Measurements from ENCODE around the gene BTAF1. TPM values are rescaled to one million over a fixed set of nuclear protein-coding genes. Genes with fewer than 3 reads are reported as not detected.

The BTAF1 gene
- total RNA-seq, 1 donor from 2014 or later, result 24.2 TPM

GRCh38 chr10:92047215-92047614, 123.6 kb downstream of the BTAF1 start:
- DNase-seq (ENCODE audit: low spot score), result no peak

DNA sequence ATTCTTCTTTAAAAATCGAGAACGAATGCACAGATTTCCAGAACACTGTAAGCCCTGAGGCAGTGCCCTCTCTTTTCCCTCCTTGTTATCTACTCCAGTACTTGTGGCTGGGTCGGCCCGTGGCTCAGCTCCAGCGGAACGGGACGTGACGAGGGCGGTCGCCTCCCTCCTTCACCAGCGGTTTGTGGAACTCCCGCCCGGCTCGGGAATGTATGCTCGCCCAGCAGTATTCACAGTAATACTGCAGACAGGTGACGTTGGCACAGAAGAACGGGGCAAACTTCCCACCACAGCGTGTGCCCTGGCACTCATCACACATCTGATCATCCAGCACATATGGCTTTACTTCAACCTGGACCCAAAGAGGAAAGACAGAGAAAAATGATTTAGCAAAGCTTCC, 128.5 kb downstream of the BTAF1 start:
- DNase-seq (ENCODE audit: low spot score), result no peak

GRCh38 chr10:92052741-92053140, 129.2 kb downstream of the BTAF1 start:
- DNase-seq (ENCODE audit: low spot score), result no peak

DNA sequence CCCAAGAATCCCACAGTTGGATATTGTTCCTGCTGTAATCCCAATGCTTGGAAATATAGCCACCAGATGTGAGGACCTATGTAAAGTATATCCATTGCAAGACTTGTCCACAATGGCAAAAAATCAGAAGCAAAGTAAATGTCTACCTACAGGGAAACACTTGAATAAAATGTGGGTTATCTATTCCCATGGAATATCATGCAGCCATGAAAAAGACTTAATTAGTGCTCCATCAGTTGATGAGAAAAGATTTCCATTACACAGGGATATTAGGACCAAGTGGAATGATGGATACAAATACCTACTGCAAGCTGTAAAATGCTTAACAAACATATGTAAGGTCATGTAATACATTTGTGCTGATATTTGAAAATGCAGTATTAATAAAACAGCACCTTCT, 131.2 kb downstream of the BTAF1 start:
- DNase-seq (ENCODE audit: low spot score), result no peak

- no peak for DNase-seq (ENCODE audit: low spot score)
Observed at GRCh38 chr10:92062273-92062672, 138.7 kb downstream of the BTAF1 start.

- no peak for DNase-seq (ENCODE audit: low spot score)
Observed at GRCh38 chr10:92064506-92064905, 140.9 kb downstream of the BTAF1 start.

DNA sequence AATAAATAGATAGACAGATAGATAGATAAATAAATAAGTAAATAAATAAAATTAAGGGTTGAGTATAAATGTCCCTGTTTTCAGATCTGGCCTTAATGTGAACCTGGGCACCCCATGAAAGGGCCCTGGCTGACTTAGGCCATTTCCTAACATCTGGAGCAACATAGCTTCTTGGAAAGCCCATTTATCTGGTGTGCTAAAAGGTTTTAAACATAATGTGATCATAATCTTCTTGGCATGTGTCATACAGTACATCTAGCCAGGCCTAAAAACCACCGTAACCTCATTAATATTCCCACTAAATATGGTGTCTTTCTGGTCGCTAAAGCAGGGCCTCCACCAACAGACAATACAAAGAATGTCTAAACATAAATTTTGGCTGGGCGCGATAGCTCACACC, 142.8 kb downstream of the BTAF1 start:
- DNase-seq (ENCODE audit: low spot score), result no peak

DNA sequence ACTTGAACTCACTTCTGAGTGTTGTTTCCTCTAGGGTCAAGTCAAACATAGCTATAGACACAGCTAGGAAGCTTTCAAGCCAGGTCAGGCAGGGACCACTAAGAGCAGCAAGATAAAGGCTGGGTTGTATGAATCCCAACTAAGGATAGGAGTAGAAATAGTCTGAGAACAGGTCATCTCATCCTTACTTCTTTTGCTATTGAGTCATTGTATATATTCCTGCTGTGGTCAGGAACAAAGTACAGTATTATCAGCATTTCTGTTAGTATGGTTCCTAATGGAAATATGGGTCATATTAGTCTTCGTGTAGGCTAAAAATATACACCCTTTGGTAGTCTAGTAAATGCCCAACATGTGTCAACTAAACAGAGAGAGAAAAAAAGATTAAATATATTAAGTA, 145.3 kb downstream of the BTAF1 start:
- no peak for DNase-seq (ENCODE audit: low spot score)

DNA sequence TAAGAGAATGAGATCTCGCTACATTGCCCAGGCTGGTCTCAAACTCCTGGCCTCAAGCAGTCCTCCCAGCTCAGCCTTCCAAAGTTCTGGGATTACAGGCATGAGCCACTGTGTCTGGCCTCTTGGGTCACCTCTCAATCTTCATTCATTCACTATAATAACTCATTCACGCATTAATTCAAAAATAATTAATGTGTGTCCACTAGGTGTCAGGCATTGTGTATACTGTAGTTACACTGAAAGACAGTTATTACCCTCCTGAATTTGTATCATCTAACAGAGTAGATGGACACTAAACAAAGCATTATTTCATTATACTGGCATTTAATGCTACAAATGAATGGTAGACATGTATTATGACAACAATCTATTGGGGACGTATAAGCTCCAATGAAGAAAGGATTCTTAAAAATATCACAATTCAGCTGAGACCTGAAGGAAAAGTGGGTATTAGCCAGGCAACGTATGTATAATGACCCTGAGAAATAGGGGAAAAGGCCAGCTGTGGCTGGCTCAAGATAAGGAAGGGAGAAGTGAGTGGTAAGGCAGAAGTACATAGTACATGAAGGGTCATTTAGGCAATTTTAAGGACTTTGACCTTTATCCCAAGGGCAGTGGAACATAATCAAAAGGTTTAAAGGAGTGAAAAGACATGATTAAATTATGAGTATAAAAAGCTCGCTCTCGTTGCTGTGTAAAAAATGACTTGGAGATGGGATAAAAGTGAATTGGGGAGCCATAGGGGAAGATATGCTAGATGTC, 150.7 kb downstream of the BTAF1 start:
- DNase-seq (ENCODE audit: low spot score), result no peak

- DNase-seq (ENCODE audit: low spot score), result no peak
Observed at GRCh38 chr10:92075829-92076228, 152.3 kb downstream of the BTAF1 start.

DNA sequence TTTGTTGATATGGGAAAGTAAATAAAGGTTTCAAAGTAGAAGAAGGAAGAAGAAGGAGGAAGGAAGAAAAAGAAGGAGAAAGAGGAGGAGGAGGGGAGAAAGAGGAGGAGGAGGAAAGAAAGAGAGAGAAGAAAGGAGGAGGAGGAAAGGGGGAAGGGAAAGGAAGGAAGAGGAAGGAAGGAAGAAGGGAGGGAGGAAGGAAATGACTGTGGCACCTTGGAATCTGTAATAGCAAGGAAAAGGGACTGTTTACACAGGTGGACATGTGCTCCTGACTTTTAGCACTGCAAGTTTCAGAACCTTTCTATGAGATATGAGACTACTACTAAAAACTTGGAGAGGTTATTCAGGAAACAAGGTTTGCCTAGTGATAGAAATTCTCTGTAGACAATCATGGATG, 153.2 kb downstream of the BTAF1 start:
- no peak for DNase-seq (ENCODE audit: low spot score)

- DNase-seq (ENCODE audit: low spot score), result no peak
Observed at GRCh38 chr10:92079003-92079402, 155.4 kb downstream of the BTAF1 start.

Other genes starting within 250 kb of the BTAF1 start
- 35.1 TPM for gene TNKS2, start 125.3 kb upstream of the BTAF1 start, total RNA-seq
- gene FGFBP3, start 14.3 kb upstream of the BTAF1 start, total RNA-seq, result 0.72 TPM